Left lung (tissue), 10 donors: Measurements from ENCODE around the gene WNT5A. TPM values are rescaled to one million over a fixed set of nuclear protein-coding genes. Genes with fewer than 3 reads are reported as not detected.

Experiments used
- ATAC-seq: fragments of 200-7000 bp; cut with Tn5 transposase; one replicate; pipeline ENCODE4 v1.9.1; 2020; ENCODE audit warnings: moderate library complexity
- DNase-seq, 4 donors: peaks; one replicate each; pipeline ENCODE4 v3.0.0-alpha.2; 2013 to 2020
- H3K27ac ChIP-seq, 2 donors: fragments of 200-600 bp; sonication (generic) in 1 of 2; one replicate each; pipeline versions ENCODE4 v1.5.0 to v1.8.0; 2020 to 2021
- H3K27me3 ChIP-seq, 2 donors: fragments of 200-600 bp; sonication (generic) in 1 of 2; one replicate each; pipeline versions ENCODE4 v1.5.0 to v1.8.0; 2020 to 2021
- H3K36me3 ChIP-seq, 2 donors: fragments of 200-600 bp; sonication (generic) in 1 of 2; one replicate each; pipeline versions ENCODE4 v1.5.0 to v1.8.0; 2020 to 2021
- H3K4me1 ChIP-seq, 2 donors: fragments of 200-600 bp; one replicate each; pipeline ENCODE4 v1.8.0; 2021
- H3K4me3 ChIP-seq, 2 donors: fragments of 200-600 bp; sonication (generic) in 1 of 2; one replicate each; pipeline versions ENCODE4 v1.5.0 to v1.8.0; 2020 to 2021; ENCODE audit warnings: mild to moderate bottlenecking in 1 of 2
- H3K9me3 ChIP-seq, 2 donors: fragments of 200-600 bp; sonication (generic) in 1 of 2; one replicate each; pipeline versions ENCODE4 v1.5.0 to v1.8.0; 2020 to 2021
- intact Hi-C, 2 donors: fragments of 100-400 bp; cut with DNase I; formaldehyde crosslinking; loops; one replicate each; pipeline versions ENCODE4 v1.11.2 to v1.14.2; 2022
- polyA plus RNA-seq, 6 donors: library from polyadenylated mRNA; unstranded; fragments of 120-200 nt; gene quantifications; one replicate each; pipeline ENCODE4 v1.2.1, GENCODE V29; 2013; ENCODE audit not compliant: insufficient read length in 6 of 6
- total RNA-seq, 2 donors: library from RNA; stranded (reverse); fragmentation: NEBNext Ultra II Directional; extraction: Animal tissue kit (Norgen Biotek cat#: 25700); gene quantifications; one replicate each; pipeline ENCODE4 v1.2.1, GENCODE V29; 2021
- TF ChIP-seq, protein P1 (sequence below), 2 donors: fragments of 200-600 bp; sonication (generic) in 1 of 2; IDR thresholded peaks; one replicate each; pipeline versions ENCODE4 v1.5.0 to v1.8.0; 2021; ENCODE audit warnings: antibody characterized with exemption in 2 of 2
- donor health status: DM: no; HTN: yes; CAD: no.
- donor health status: DM: no; HTN: no; CAD: no.

The WNT5A gene
- total and polyA plus RNA-seq, 8 donors, result 11.1 to 27.0 (median 19.2) TPM

DNA sequence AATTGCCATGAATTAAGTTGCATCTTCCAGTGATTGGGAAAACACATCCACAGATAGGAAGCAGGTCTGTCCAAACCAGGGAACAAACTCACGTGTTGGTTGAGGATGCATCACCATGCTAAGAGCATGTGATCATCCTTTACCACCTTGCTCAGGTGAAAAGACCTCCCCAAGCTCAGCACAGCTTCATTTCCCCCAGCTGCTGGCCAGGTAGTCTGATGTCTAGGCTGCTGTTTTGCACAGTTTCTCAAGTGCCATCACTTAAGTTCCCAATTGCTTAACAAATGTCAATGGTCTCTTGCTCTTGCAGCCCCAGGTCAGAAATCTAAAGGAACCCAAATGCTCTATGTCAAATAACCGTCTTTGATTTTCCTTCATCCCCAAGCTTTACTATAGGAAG is 34.2 kb downstream of the WNT5A start:
- Histone ChIP-seq H3K4me3 (no peak overlapping the region), H3K27me3 (no peaks in the 10 kb centered on the region), H3K27ac (no peak overlapping the region), H3K36me3 (no peaks in the 10 kb centered on the region), H3K9me3 (no peaks in the 10 kb centered on the region), H3K4me1 (peaks cover 0 to 2% of the 10 kb centered on the region in 2 donors)
- intact Hi-C loops, result no loop called here
- ATAC-seq, result no peak
- no peak for DNase-seq
- TF ChIP-seq, protein P1, sequence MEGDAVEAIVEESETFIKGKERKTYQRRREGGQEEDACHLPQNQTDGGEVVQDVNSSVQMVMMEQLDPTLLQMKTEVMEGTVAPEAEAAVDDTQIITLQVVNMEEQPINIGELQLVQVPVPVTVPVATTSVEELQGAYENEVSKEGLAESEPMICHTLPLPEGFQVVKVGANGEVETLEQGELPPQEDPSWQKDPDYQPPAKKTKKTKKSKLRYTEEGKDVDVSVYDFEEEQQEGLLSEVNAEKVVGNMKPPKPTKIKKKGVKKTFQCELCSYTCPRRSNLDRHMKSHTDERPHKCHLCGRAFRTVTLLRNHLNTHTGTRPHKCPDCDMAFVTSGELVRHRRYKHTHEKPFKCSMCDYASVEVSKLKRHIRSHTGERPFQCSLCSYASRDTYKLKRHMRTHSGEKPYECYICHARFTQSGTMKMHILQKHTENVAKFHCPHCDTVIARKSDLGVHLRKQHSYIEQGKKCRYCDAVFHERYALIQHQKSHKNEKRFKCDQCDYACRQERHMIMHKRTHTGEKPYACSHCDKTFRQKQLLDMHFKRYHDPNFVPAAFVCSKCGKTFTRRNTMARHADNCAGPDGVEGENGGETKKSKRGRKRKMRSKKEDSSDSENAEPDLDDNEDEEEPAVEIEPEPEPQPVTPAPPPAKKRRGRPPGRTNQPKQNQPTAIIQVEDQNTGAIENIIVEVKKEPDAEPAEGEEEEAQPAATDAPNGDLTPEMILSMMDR (IDR thresholded peaks at IDR 0.05), result no peak

DNA sequence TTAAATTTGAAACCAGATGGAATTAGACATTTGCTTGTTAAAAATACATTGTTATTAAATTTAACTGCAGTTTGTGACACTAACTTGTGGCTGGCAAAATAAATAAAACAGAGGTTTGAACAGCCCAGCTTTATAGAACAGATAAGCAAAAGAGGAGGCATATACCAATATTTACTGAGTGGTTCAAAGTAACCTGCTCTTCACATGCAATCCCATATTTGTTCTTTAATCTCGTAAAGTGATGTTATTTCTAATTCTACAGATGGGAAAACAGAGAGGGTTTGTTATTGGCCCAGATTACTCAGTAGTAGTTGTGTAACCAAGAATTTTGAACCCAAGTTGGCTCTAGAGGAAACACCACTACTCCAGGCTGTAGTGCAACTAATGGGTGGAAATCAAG is 37.6 kb downstream of the WNT5A start:
- H3K4me3 ChIP-seq, result no peak overlapping the region
- TF ChIP-seq, protein P1 (IDR thresholded peaks at IDR 0.05), result no peak
- no peaks in the 10 kb centered on the region for H3K4me1 ChIP-seq
- ATAC-seq (no peak), DNase-seq (no peak)
- H3K36me3 ChIP-seq, result no peaks in the 10 kb centered on the region
- intact Hi-C loops, result no loop called here
- H3K9me3 ChIP-seq, result no peaks in the 10 kb centered on the region
- no peaks in the 10 kb centered on the region for H3K27me3 ChIP-seq
- no peak overlapping the region for H3K27ac ChIP-seq

DNA sequence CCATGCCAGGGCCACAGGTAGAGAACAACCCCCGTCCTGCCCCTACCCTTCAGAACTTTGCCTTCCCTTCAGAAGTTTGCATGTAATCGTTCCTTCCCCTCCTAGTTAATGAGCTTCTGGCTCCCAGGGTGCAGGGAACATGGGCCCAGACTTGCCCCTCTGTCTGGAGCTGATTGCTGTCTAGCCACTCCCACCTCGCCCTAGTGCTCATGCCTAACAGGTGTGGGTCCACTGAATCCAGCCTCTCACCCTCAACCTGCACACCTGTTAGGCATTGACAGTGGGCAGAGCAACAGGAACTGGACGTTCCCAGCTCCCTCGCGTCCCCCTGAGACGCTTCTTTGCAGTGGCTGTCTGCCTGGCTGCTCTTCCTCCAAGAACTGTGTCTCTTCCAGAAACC is 40.3 kb downstream of the WNT5A start:
- H3K4me1 ChIP-seq, result no peaks in the 10 kb centered on the region
- DNase-seq (no peak), ATAC-seq (no peak)
- no peak overlapping the region for H3K27ac ChIP-seq
- intact Hi-C loops, result no loop called here
- H3K4me3 ChIP-seq, result no peak overlapping the region
- no peaks in the 10 kb centered on the region for H3K36me3 ChIP-seq
- no peaks in the 10 kb centered on the region for H3K9me3 ChIP-seq
- no peaks in the 10 kb centered on the region for H3K27me3 ChIP-seq
- TF ChIP-seq, protein P1 (IDR thresholded peaks at IDR 0.05), result no peak

DNA sequence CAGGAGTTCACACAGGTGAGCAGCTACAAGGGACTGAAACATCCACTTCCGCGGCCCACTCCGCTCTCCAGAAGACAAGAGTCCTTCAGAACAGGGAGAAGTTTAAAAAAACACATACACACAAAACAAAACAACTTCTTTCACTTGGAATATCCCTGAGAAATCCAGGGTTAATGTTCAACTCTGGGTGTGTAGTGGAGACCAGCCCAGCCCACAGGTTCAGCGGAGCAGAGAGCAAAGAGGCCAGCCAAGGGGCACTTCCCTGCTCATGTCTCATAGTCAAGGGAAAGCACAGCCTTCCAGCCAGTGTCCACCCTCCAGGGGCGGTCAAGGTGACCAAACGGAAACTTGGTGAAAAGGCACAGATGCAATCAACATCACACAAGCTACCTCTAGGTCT is 41.6 kb downstream of the WNT5A start:
- no peak overlapping the region for H3K4me3 ChIP-seq
- no peak overlapping the region for H3K27ac ChIP-seq
- intact Hi-C loops, result no loop called here
- no peaks in the 10 kb centered on the region for H3K9me3 ChIP-seq
- peak in 2 of 4 donors; percentile 39 to 78 for DNase-seq
- no peaks in the 10 kb centered on the region for H3K4me1 ChIP-seq
- no peaks in the 10 kb centered on the region for H3K36me3 ChIP-seq
- peak; percentile 96 for ATAC-seq
- no peaks in the 10 kb centered on the region for H3K27me3 ChIP-seq
- TF ChIP-seq, protein P1 (IDR thresholded peaks at IDR 0.05), result no peak

DNA sequence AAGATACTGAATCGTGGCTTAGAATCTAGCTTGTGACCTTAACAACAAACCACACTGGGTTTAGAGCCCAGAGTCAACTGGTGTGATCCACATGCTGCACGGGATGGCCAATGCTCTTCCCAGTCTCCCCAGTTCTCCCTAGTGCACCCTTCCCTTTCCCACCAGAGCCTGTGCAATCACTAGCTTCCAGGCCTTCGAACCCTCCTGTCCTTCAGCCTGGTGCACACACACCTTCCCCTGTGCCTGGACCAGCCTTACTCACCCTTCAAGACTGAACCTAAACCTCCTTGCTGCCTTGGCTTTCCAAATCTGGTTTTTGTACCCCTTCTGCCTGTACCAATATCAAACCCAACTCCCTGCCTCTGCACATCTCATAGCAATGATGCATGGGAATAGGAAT is 43.8 kb downstream of the WNT5A start:
- no peak for DNase-seq
- no peak overlapping the region for H3K4me3 ChIP-seq
- H3K4me1 ChIP-seq, result no peaks in the 10 kb centered on the region
- H3K9me3 ChIP-seq, result no peaks in the 10 kb centered on the region
- TF ChIP-seq, protein P1 (IDR thresholded peaks at IDR 0.05), result no peak
- no peaks in the 10 kb centered on the region for H3K27me3 ChIP-seq
- no peak overlapping the region for H3K27ac ChIP-seq
- ATAC-seq, result no peak
- intact Hi-C loops, result no loop called here
- no peaks in the 10 kb centered on the region for H3K36me3 ChIP-seq
